Prostate gland (tissue), 2 donors: ENCODE measurements around the gene DCP1A. TPM values are rescaled to one million over a fixed set of nuclear protein-coding genes. Genes with fewer than 3 reads are reported as not detected.
"Not testable (repeated sequence)": the region's sequence is repeated elsewhere in the genome, so short reads cannot be mapped to it uniquely, and the experiment has no call there.

Experiments used
- DNase-seq: peaks from one replicate; pipeline ENCODE4 v3.0.0-alpha.2; 2019; ENCODE audit warnings: low spot score
- H3K27ac ChIP-seq, 2 donors: fragments of 200-600 bp; sonication (generic); 2 replicates each; pipeline ENCODE4 v1.5.1; 2017 to 2019
- H3K27me3 ChIP-seq: fragments of 200-600 bp; sonication (generic); replicated peaks from 2 replicates; pipeline ENCODE4 v1.5.1; 2019; ENCODE audit not compliant: insufficient read depth
- H3K36me3 ChIP-seq, 2 donors: fragments of 200-600 bp; sonication (generic); 1 replicate in 1 of 2; 2 replicates in 1 of 2; pipeline versions ENCODE4 v1.5.1 to v1.8.1; 2017 to 2019
- H3K4me1 ChIP-seq: fragments of 200-600 bp; sonication (generic); replicated peaks from 2 replicates; pipeline ENCODE4 v1.5.1; 2019
- H3K4me3 ChIP-seq, 2 donors: fragments of 200-600 bp; sonication (generic); 2 replicates each; pipeline ENCODE4 v1.5.1; 2017 to 2019
- H3K9me3 ChIP-seq: fragments of 200-600 bp; sonication (generic); 2 replicates; pipeline ENCODE4 v1.5.1; 2017
- POLR2A ChIP-seq: fragments of 450-650 bp; IDR thresholded peaks from one replicate; pipeline ENCODE4 v1.6.1; 2016; ENCODE audit warnings: antibody characterized with exemption, mild to moderate bottlenecking
- POLR2AphosphoS5 ChIP-seq: sonication (generic); formaldehyde crosslinking; IDR thresholded peaks from one replicate; pipeline ENCODE4 v1.6.1; 2017; ENCODE audit warnings: antibody characterized with exemption
- WGBS: methylation state at CpG from one replicate; pipeline ENCODE4 v1.1.5; 2018; 5-methylcytosine and 5-hydroxymethylcytosine counted together
- intact Hi-C: fragments of 100-400 bp; cut with DNase I; formaldehyde crosslinking; loops from one replicate; pipeline ENCODE4 v1.14.2; 2022
- total RNA-seq, 2 donors: library from RNA; depleted of rRNA; stranded (reverse); fragments of >200 nt; gene quantifications; one replicate each; pipeline ENCODE4 v1.1.0, GENCODE V29; 2016
- TF ChIP-seq, protein P1 (sequence below), 4 experiments: fragments of 200-600 bp in 2 of 4; fragments of 450-650 bp in 2 of 4; sonication (generic) in 2 of 4; IDR thresholded peaks; 1 replicate in 3 of 4; 2 replicates in 1 of 4; pipeline ENCODE4 v1.5.1; 2016 to 2019; ENCODE audit warnings: antibody characterized with exemption in 4 of 4, mild to moderate bottlenecking in 2 of 4, moderate library complexity in 2 of 4

Gene DCP1A
- total RNA-seq, 2 donors from 2014 or later: 13.0 to 33.0 TPM

DNA sequence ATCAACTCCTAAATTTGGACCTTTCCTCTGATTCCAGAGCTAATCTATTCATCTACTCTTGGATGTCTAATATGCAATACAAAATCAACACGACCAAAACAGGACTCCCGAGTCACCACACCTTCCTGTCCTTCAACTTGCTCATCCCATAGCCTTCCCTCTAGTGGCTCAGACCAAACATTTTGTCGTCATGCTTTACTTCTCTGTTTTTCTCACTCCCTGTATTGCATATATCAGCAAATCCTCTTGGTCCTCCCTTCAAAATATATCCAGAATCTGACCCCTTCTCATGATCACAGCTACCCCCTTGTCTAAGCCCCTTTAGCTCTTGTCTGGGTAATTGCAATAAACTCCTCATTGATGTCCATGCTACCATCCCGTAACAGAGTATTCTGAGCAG is 30.5 kb upstream of the DCP1A start:
- intact Hi-C loops: loop anchor here (5.0 kb wide), 1 partner anchor 335 kb away; no protein-coding TSS in a partner anchor
- 71% methylated on average over 4 of the region's 4 CpGs for WGBS
- no peaks in the 10 kb centered on the region for H3K36me3 ChIP-seq
- H3K27me3 ChIP-seq: no peaks in the 10 kb centered on the region
- DNase-seq: no peak
- no peak overlapping the region for H3K4me3 ChIP-seq
- TF ChIP-seq POLR2AphosphoS5 (no peak), POLR2A (no peak)
- TF ChIP-seq, protein P1, sequence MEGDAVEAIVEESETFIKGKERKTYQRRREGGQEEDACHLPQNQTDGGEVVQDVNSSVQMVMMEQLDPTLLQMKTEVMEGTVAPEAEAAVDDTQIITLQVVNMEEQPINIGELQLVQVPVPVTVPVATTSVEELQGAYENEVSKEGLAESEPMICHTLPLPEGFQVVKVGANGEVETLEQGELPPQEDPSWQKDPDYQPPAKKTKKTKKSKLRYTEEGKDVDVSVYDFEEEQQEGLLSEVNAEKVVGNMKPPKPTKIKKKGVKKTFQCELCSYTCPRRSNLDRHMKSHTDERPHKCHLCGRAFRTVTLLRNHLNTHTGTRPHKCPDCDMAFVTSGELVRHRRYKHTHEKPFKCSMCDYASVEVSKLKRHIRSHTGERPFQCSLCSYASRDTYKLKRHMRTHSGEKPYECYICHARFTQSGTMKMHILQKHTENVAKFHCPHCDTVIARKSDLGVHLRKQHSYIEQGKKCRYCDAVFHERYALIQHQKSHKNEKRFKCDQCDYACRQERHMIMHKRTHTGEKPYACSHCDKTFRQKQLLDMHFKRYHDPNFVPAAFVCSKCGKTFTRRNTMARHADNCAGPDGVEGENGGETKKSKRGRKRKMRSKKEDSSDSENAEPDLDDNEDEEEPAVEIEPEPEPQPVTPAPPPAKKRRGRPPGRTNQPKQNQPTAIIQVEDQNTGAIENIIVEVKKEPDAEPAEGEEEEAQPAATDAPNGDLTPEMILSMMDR (IDR thresholded peaks at IDR 0.05): no peak
- no peaks in the 10 kb centered on the region for H3K4me1 ChIP-seq
- no peaks in the 10 kb centered on the region for H3K9me3 ChIP-seq
- no peak overlapping the region for H3K27ac ChIP-seq

DNA sequence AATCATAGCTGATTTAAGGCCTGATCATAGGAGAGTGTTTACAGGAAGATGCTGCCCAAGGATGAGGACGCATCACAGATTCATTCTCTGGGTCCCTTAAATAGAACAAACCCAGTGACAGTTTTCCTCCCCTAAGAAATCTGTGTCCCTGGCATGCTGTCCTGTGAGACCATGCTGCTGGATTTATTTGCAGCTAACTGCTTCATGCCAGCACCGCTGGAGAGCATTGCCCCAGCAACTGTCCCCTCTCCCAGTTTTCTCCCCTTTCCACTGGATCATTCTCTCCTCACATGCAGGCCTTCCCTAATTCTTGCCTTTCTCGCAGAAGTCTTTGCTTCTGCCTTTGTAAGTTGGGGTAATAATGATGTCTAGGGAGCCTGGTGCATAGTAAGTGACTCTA is 29.3 kb upstream of the DCP1A start:
- H3K27me3 ChIP-seq: no peaks in the 10 kb centered on the region
- no peak overlapping the region for H3K4me3 ChIP-seq
- TF ChIP-seq POLR2AphosphoS5 (no peak), POLR2A (no peak)
- TF ChIP-seq, protein P1 (IDR thresholded peaks at IDR 0.05): no peak
- H3K27ac ChIP-seq: no peak overlapping the region
- DNase-seq: no peak
- 85% methylated on average over 3 of the region's 3 CpGs for WGBS
- intact Hi-C loops: loop anchor here (5.0 kb wide), 1 partner anchor 336 kb away; no protein-coding TSS in a partner anchor
- H3K9me3 ChIP-seq: no peaks in the 10 kb centered on the region
- H3K36me3 ChIP-seq: no peaks in the 10 kb centered on the region
- no peaks in the 10 kb centered on the region for H3K4me1 ChIP-seq

DNA sequence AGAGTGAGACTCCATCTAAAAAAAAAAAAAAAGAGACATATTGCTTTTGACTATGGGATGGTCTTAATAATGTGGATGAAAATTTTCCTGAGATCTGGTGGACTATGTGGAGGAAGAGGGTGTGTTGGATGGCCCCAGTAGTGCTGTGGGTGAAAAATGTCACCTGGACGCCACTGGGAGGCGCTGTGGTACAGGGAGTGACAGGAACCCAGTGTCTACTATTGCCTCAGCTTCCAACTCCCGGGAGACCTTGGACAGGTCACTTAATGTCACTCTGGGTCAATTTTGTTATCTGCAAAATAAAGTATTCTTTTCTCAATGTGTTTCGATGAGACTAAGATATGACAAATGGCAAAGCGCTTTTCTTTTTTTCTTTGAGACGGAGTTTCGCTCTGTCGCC is 27.7 kb upstream of the DCP1A start:
- no peak overlapping the region for H3K27ac ChIP-seq
- no peak for TF ChIP-seq POLR2A
- TF ChIP-seq, protein P1 (IDR thresholded peaks at IDR 0.05): peak; percentile 26 to 78 (median 68)
- peak; percentile 13 for TF ChIP-seq POLR2AphosphoS5
- H3K36me3 ChIP-seq: no peaks in the 10 kb centered on the region
- H3K4me1 ChIP-seq: no peaks in the 10 kb centered on the region
- no peak overlapping the region for H3K4me3 ChIP-seq
- no peaks in the 10 kb centered on the region for H3K27me3 ChIP-seq
- peak; percentile 46 for DNase-seq
- intact Hi-C loops: loop anchor here (5.0 kb wide), 1 partner anchor 337 kb away; no protein-coding TSS in a partner anchor
- no peaks in the 10 kb centered on the region for H3K9me3 ChIP-seq
- WGBS: 59% methylated on average over 8 of the region's 8 CpGs

DNA sequence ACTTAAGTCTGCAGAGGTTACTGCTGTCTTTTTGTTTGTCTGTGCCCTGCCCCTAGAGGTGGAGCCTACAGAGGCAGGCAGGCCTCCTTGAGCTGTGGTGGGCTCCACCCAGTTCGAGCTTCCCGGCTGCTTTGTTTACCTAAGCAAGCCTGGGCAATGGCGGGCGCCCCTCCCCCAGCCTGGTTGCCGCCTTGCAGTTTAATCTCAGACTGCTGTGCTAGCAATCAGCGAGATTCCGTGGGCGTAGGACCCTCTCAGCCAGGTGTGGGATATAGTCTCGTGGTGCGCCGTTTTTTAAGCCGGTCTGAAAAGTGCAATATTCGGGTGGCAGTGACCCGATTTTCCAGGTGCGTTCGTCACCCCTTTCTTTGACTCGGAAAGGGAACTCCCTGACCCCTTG is 23.4 kb upstream of the DCP1A start:
- H3K9me3 ChIP-seq, H3K27ac ChIP-seq, intact Hi-C loops, H3K4me1 ChIP-seq, H3K4me3 ChIP-seq, H3K27me3 ChIP-seq, H3K36me3 ChIP-seq, DNase-seq: not testable (repeated sequence)
- 37% methylated on average over 15 of the region's 17 CpGs for WGBS

DNA sequence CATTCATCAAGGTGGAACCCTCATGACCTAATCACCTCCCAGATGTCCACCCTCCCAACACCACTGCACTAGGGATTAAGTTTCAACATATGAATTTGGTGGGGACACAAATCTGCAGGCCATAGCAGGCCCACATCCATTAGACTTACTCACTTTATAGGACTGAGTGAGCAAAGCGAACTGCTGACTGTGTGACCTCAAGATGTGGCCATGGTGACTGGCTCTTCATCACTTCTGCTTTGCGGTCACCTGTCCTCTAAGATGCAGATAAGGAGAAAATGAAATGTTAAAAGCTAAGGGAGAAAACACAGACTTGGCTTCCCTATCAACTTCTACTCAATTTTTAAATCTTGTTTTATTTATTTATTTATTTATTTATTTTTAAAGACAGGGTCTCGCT is 14.5 kb upstream of the DCP1A start:
- no peaks in the 10 kb centered on the region for H3K27me3 ChIP-seq
- no peaks in the 10 kb centered on the region for H3K4me1 ChIP-seq
- intact Hi-C loops: no loop called here
- no peaks in the 10 kb centered on the region for H3K36me3 ChIP-seq
- no peak overlapping the region for H3K27ac ChIP-seq
- 100% methylated on average over 3 of the region's 3 CpGs for WGBS
- H3K9me3 ChIP-seq: no peaks in the 10 kb centered on the region
- H3K4me3 ChIP-seq: no peak overlapping the region
- TF ChIP-seq, protein P1 (IDR thresholded peaks at IDR 0.05): no peak
- TF ChIP-seq POLR2AphosphoS5 (no peak), POLR2A (no peak)
- no peak for DNase-seq
